Left lung (tissue), 14 donors: ENCODE results near the gene NAE1. TPM values are rescaled to one million over a fixed set of nuclear protein-coding genes. Genes with fewer than 3 reads are reported as not detected.

Source experiments
- ATAC-seq: fragments of 200-7000 bp; cut with Tn5 transposase; one replicate; pipeline ENCODE4 v1.9.1; 2020; ENCODE audit warnings: moderate library complexity
- DNase-seq, 4 donors: peaks; one replicate each; pipeline ENCODE4 v3.0.0-alpha.2; 2013 to 2020
- H3K27ac ChIP-seq, 2 donors: fragments of 200-600 bp; sonication (generic) in 1 of 2; one replicate each; pipeline versions ENCODE4 v1.5.0 to v1.8.0; 2020 to 2021
- H3K27me3 ChIP-seq, 2 donors: fragments of 200-600 bp; sonication (generic) in 1 of 2; one replicate each; pipeline versions ENCODE4 v1.5.0 to v1.8.0; 2020 to 2021
- H3K36me3 ChIP-seq, 2 donors: fragments of 200-600 bp; sonication (generic) in 1 of 2; one replicate each; pipeline versions ENCODE4 v1.5.0 to v1.8.0; 2020 to 2021
- H3K4me1 ChIP-seq, 2 donors: fragments of 200-600 bp; one replicate each; pipeline ENCODE4 v1.8.0; 2021
- H3K4me3 ChIP-seq, 2 donors: fragments of 200-600 bp; sonication (generic) in 1 of 2; one replicate each; pipeline versions ENCODE4 v1.5.0 to v1.8.0; 2020 to 2021; ENCODE audit warnings: mild to moderate bottlenecking in 1 of 2
- H3K9me3 ChIP-seq, 2 donors: fragments of 200-600 bp; sonication (generic) in 1 of 2; one replicate each; pipeline versions ENCODE4 v1.5.0 to v1.8.0; 2020 to 2021
- CTCF ChIP-seq, 2 donors: fragments of 200-600 bp; sonication (generic) in 1 of 2; IDR thresholded peaks; one replicate each; pipeline versions ENCODE4 v1.5.0 to v1.8.0; 2021; ENCODE audit warnings: antibody characterized with exemption in 2 of 2
- intact Hi-C, 2 donors: fragments of 100-400 bp; cut with DNase I; formaldehyde crosslinking; loops; one replicate each; pipeline versions ENCODE4 v1.11.2 to v1.14.2; 2022
- long read RNA-seq, 12 donors: library from polyadenylated mRNA in 2 of 12; unstranded in 2 of 12; transcript quantifications; one replicate each; pipeline ENCODE4 v2.0.0 and lab custom pipeline, GENCODE V29; 2019 to 2026
- polyA plus RNA-seq, 6 donors: library from polyadenylated mRNA; unstranded; fragments of 120-200 nt; gene quantifications; one replicate each; pipeline ENCODE4 v1.2.1, GENCODE V29; 2013; ENCODE audit not compliant: insufficient read length in 6 of 6
- total RNA-seq, 2 donors: library from RNA; stranded (reverse); fragmentation: NEBNext Ultra II Directional; extraction: Animal tissue kit (Norgen Biotek cat#: 25700); gene quantifications; one replicate each; pipeline ENCODE4 v1.2.1, GENCODE V29; 2021
- donor health status: DM: no; HTN: yes; CAD: no.
- donor health status: DM: no; HTN: no; CAD: no.

The NAE1 gene
- total RNA-seq (10 to 100 TPM; 41.8 to 45.2 TPM), polyA plus RNA-seq (10 to 100 TPM; 79.1 to 98.9 (median 88.1) TPM)
- long read RNA-seq, donor 1, transcript NAE1-201 (20 exons, 1,837 nt), result major isoform, 12 of 36 reads
- long read RNA-seq, donor 1, partial matches to known transcripts, result 20 of 36 reads
- long read RNA-seq, donor 1, other reads (novel, unspliced or antisense), result 0 of 36 reads
- long read RNA-seq, donor 2, partial matches to known transcripts, result 27 of 32 reads
- long read RNA-seq, donor 2, other reads (novel, unspliced or antisense), result 0 of 32 reads
- long read RNA-seq, donor 3, transcript NAE1-201 (20 exons, 1,837 nt), result major isoform, 12 of 18 reads
- long read RNA-seq, donor 3, partial matches to known transcripts, result 0 of 18 reads
- long read RNA-seq, donor 3, other reads (novel, unspliced or antisense), result 0 of 18 reads
- long read RNA-seq, donor 4, transcript NAE1-201 (20 exons, 1,837 nt), result major isoform, 13 of 31 reads
- long read RNA-seq, donor 4, partial matches to known transcripts, result 9 of 31 reads
- long read RNA-seq, donor 4, other reads (novel, unspliced or antisense), result 7 of 31 reads
- long read RNA-seq, donor 5, transcript NAE1-201 (20 exons, 1,837 nt), result major isoform, 12 of 24 reads
- long read RNA-seq, donor 5, partial matches to known transcripts, result 6 of 24 reads
- long read RNA-seq, donor 5, other reads (novel, unspliced or antisense), result 0 of 24 reads
- long read RNA-seq, donor 6, transcript NAE1-201 (20 exons, 1,837 nt), result major isoform, 11 of 33 reads
- long read RNA-seq, donor 6, partial matches to known transcripts, result 16 of 33 reads
- long read RNA-seq, donor 6, other reads (novel, unspliced or antisense), result 0 of 33 reads
- long read RNA-seq, donor 7, transcript NAE1-201 (20 exons, 1,837 nt), result major isoform, 7 of 10 reads
- long read RNA-seq, donor 7, partial matches to known transcripts, result 0 of 10 reads
- long read RNA-seq, donor 7, other reads (novel, unspliced or antisense), result 0 of 10 reads
- long read RNA-seq, donor 8, transcript NAE1-201 (20 exons, 1,837 nt), result major isoform, 6 of 15 reads
- long read RNA-seq, donor 8, partial matches to known transcripts, result 8 of 15 reads
- long read RNA-seq, donor 8, other reads (novel, unspliced or antisense), result 0 of 15 reads
- long read RNA-seq, donor 9, result 0 reads
- long read RNA-seq, donor 10, transcript NAE1-201 (20 exons, 1,837 nt), result major isoform, 5 of 10 reads
- long read RNA-seq, donor 10, partial matches to known transcripts, result 3 of 10 reads
- long read RNA-seq, donor 10, other reads (novel, unspliced or antisense), result 1 of 10 reads
- long read RNA-seq, donor 11, result 0 reads
- long read RNA-seq, donor 12, transcript NAE1-201 (20 exons, 1,837 nt), result major isoform, 11 of 16 reads
- long read RNA-seq, donor 12, partial matches to known transcripts, result 0 of 16 reads
- long read RNA-seq, donor 12, other reads (novel, unspliced or antisense), result 0 of 16 reads

DNA sequence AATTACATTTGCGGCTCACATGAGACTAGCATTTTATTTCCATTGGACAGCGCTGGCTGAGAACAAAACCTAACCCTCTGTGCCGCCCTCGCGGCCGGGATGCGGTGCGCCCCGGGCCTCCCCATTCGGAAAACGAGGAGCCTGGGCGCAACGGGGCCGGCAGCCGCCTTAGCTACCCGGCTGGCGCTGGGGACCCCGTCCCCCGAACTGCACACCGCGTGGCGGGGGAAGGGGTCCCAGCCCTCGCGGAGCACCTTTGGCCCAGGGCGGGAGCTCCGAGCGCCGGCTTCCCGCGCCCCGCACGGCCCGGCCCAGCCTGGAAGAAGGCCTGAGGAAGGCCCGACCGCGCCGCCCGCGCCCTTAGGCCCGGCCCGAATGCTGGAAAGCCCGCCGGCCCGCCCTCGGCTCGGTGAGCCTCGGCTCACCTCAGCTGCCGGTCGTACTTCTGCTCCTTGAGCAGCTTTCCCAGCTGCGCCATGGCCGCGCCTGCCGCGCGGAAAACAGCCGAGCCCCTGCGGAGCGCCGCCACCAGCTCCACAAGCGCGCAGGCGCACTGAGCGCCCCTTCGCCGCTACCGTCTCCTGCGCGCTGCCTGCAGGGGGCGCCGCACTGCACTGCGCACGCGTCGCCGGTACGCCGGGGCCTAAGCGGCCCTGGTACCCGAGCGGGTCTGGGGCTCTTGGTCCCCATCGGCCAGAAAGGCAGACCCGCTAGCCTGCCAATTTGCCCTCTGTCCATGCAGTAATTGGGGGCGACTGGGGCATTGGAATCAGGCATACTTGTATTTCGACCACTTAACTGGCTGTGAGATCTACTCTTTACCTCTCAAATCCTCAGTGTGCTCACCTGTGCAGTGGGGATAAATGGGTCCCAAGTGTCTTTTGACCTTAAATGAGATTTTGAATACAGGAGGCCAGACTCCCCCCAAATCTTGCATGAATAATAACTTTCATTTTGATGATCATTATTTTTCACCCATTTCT lies at the start of gene NAE1:
Gene NAE1 (minus strand): TSS at position 555 of the 983 bp plus-strand sequence. CDS start 77 bp downstream, at position 478.
- DNase-seq, result peak; percentile 86 to 98 (median 92)
- Histone ChIP-seq H3K4me3 (peak within 1 kb of the TSS; percentile 79 to 92), H3K36me3 (peaks cover 0 to 15% of the 10 kb centered on the region in 2 donors), H3K27me3 (no peaks in the 10 kb centered on the region), H3K9me3 (no peaks in the 10 kb centered on the region), H3K4me1 (peaks cover 8 to 23% of the 10 kb centered on the region in 2 donors), H3K27ac (peak within 1 kb of the TSS; percentile 88 to 90)
- ATAC-seq, result peak; percentile 99
- intact Hi-C loops, result no loop called here
- TF ChIP-seq CTCF (IDR thresholded peaks at IDR 0.05), result peak; percentile 95 to 99

- H3K4me1 ChIP-seq, result peaks cover 6 to 33% of the 10 kb centered on the region in 2 donors
- no peak for TF ChIP-seq CTCF (IDR thresholded peaks at IDR 0.05)
- no peaks in the 10 kb centered on the region for H3K9me3 ChIP-seq
- no peaks in the 10 kb centered on the region for H3K36me3 ChIP-seq
- H3K4me3 ChIP-seq, result no peak overlapping the region
- H3K27ac ChIP-seq, result no peak overlapping the region
- H3K27me3 ChIP-seq, result peaks cover 0 to 10% of the 10 kb centered on the region in 2 donors
- ATAC-seq, result no peak
- intact Hi-C loops, result no loop called here
- DNase-seq, result no peak
Measured at GRCh38 chr16:66878067-66878466, 47.3 kb upstream of the NAE1 start.

- intact Hi-C loops, result no loop called here
Measured at GRCh38 chr16:66874079-66874775, 43.5 kb upstream of the NAE1 start.

More at GRCh38 chr16:66874079-66874775, 43.5 kb upstream of the NAE1 start:
- DNase-seq (no peak), ATAC-seq (no peak)
- no peaks in the 10 kb centered on the region for H3K36me3 ChIP-seq
- H3K4me3 ChIP-seq, result no peak overlapping the region
- H3K9me3 ChIP-seq, result no peaks in the 10 kb centered on the region
- TF ChIP-seq CTCF (IDR thresholded peaks at IDR 0.05), result no peak
- peak overlapping the region; percentile 7 to 71 for H3K27ac ChIP-seq
- peaks cover 9 to 29% of the 10 kb centered on the region in 2 donors for H3K4me1 ChIP-seq
- H3K27me3 ChIP-seq, result no peaks in the 10 kb centered on the region
